Pancreas (tissue), 10 donors: ENCODE data around the gene FCF1. TPM values are rescaled to one million over a fixed set of nuclear protein-coding genes. Genes with fewer than 3 reads are reported as not detected.

ENCODE experiments used
- ATAC-seq, 4 donors: fragments of 200-7000 bp; cut with Tn5 transposase; one replicate each; pipeline versions ENCODE4 v1.8.0 to v1.9.1; 2020; ENCODE audit warnings: mild to moderate bottlenecking in 4 of 4, moderate library complexity in 4 of 4
- DNase-seq, 6 donors: peaks; one replicate each; pipeline ENCODE4 v3.0.0-alpha.2; 2020
- FAIRE-seq: peaks from 2 replicates; lab custom pipeline; 2012; peaks lifted over from hg19 to GRCh38; lab: Jason Lieb, UNC
- H3K27ac ChIP-seq, 4 donors: fragments of 200-600 bp; sonication (generic); 1 replicate in 3 of 4; 2 replicates in 1 of 4; pipeline versions ENCODE4 v1.5.0 to v1.8.0; 2020
- H3K27me3 ChIP-seq, 4 donors: fragments of 200-600 bp; one replicate each; pipeline ENCODE4 v1.8.0; 2021
- H3K36me3 ChIP-seq, 3 donors: fragments of 200-600 bp; sonication (generic) in 1 of 3; one replicate each; pipeline versions ENCODE4 v1.5.0 to v1.8.0; 2020 to 2021
- H3K4me1 ChIP-seq, 3 donors: fragments of 200-600 bp; one replicate each; pipeline ENCODE4 v1.8.0; 2021
- H3K4me3 ChIP-seq, 4 donors: fragments of 200-600 bp; sonication (generic) in 2 of 4; one replicate each; pipeline versions ENCODE4 v1.5.0 to v1.8.0; 2020 to 2021
- H3K9me3 ChIP-seq, 4 donors: fragments of 200-600 bp; one replicate each; pipeline ENCODE4 v1.8.0; 2021
- CTCF ChIP-seq, 4 donors: fragments of 200-600 bp; sonication (generic) in 3 of 4; IDR thresholded peaks; one replicate each; pipeline versions ENCODE4 v1.5.0 to v1.8.0; 2021; ENCODE audit warnings: antibody characterized with exemption in 4 of 4
- WGBS, 2 donors: extraction: QIAGEN DNeasy Blood & Tissue Kit; methylation state at CpG; one replicate each; pipeline ENCODE4 v1.1.7; 2013; 5-methylcytosine and 5-hydroxymethylcytosine counted together
- intact Hi-C, 3 donors: fragments of 100-400 bp; cut with DNase I; formaldehyde crosslinking; loops; one replicate each; pipeline versions ENCODE4 v1.11.1 to v1.14.2; 2022
- polyA plus RNA-seq, 2 donors: library from polyadenylated mRNA; stranded (reverse); fragments of 200-250 nt; gene quantifications; one replicate each; pipeline ENCODE4 v1.2.3, GENCODE V29; 2013
- total RNA-seq, 6 donors: library from RNA; stranded (reverse); fragmentation: NEBNext Ultra II Directional in 4 of 6; extraction: Animal tissue kit (Norgen Biotek cat#: 25700) in 4 of 6; gene quantifications; one replicate each; pipeline versions ENCODE4 v1.2.1 to v1.2.4, GENCODE V29; 2021 to 2023
- donor health status: healthy with polysubstance abuse.
- donor health status: DM: no; HTN: no; CAD: no; lungs with moderate emphysema.
- donor health status: DM: no; HTN: no; CAD: no.
- donor health status: control.
- donor health status: control.
- donor health status: Bipolar disorder and iron deficiency.
- donor health status: DM: yes; HTN: yes; CAD: no.
- donor health status: DM: no; HTN: no; CAD: no.
- donor health status: DM: no; HTN: no; CAD: no.
- donor health status: DM: yes; HTN: yes; CAD: no.

Gene FCF1, protein sequence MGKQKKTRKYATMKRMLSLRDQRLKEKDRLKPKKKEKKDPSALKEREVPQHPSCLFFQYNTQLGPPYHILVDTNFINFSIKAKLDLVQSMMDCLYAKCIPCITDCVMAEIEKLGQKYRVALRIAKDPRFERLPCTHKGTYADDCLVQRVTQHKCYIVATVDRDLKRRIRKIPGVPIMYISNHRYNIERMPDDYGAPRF
- 10 to 100 TPM in 5 of 6 donors, 1 to 10 TPM in 1; 8.1 to 26.9 (median 17.2) TPM for total RNA-seq
- 10 to 100 TPM in 1 of 2 donors, 1 to 10 TPM in 1; 2.5 to 12.9 TPM for polyA plus RNA-seq

- Histone ChIP-seq H3K36me3 (peaks cover 0 to 11% (median 0%) of the 10 kb centered on the region in 3 donors), H3K4me1 (peaks cover 0 to 14% (median 0%) of the 10 kb centered on the region in 3 donors), H3K4me3 (peak within 1 kb of the TSS; percentile 58 to 88 (median 68)), H3K9me3 (no peaks in the 10 kb centered on the region), H3K27ac (peak within 1 kb of the TSS; percentile 35 to 72 (median 60)), H3K27me3 (no peaks in the 10 kb centered on the region)
- DNase-seq (peak; percentile 59 to 84 (median 77)), ATAC-seq (peak; percentile 99 to 100 (median 99)), FAIRE-seq (no peak)
- TF ChIP-seq CTCF (IDR thresholded peaks at IDR 0.05), result no peak
- intact Hi-C loops, result no loop called here
- 0% methylated on average over 31 of the region's 31 CpGs for WGBS, 2 donors
These were observed at the start of gene FCF1, which contains the start of gene AREL1 for GRCh38 chr14:74712499-74713394. TSS of gene FCF1 (plus strand) at chr14:74713144. CDS start at chr14:74713198, 54 bp downstream. TSS of gene AREL1 (minus strand) at chr14:74713080. CDS start at chr14:74685615, 27,465 bp downstream.

DNA sequence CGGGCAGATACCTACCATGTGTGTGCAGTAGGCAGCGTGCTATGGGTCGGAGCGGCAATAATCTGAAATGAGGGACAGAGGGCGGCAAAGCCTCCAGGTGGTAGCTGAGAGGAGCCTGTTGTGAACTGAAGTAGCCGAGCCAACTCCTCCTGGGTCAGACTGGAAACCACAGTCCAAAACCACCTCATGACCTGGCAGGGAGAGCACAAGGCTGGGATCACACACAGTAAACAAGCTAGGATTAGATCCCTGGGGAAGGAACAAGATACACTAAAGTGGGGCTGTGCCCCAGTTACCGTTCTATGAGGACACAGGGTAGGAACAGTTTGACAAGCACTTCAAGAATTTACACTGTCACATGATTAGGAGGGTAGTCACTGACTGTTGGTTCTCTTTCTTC lies 49.1 kb upstream of the FCF1 start:
- intact Hi-C loops, result no loop called here
- TF ChIP-seq CTCF (IDR thresholded peaks at IDR 0.05), result no peak
- DNase-seq, result no peak
- H3K27ac ChIP-seq, result no peak overlapping the region
- no peaks in the 10 kb centered on the region for H3K4me1 ChIP-seq
- H3K36me3 ChIP-seq, result peaks cover 0 to 23% (median 4%) of the 10 kb centered on the region in 3 donors
- FAIRE-seq, result no peak
- ATAC-seq, result peak in 1 of 4 donors; percentile 27
- H3K9me3 ChIP-seq, result no peaks in the 10 kb centered on the region
- H3K4me3 ChIP-seq, result no peak overlapping the region
- WGBS, 2 donors, result 94 to 95% methylated on average over 7 of the region's 7 CpGs
- H3K27me3 ChIP-seq, result no peaks in the 10 kb centered on the region

DNA sequence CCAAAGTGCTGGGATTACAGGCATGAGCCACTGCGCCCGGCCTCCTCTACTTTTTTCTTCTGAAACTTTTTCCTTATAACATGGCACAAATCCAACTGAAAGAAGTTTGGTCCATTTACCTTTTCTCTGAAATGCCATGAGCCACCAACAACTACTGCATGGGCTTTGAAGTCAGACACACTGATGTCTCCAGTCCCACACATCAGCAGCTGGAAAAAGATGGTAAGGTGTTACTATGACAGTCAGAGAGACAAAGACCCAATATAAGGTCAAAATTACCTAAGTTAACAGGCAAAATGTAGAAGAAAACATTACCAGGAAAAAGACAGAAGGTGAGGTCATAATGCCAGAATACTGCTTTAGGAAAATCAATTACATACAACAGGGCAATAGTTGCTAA lies 48.2 kb upstream of the FCF1 start:
- intact Hi-C loops, result no loop called here
- DNase-seq (no peak), ATAC-seq (no peak), FAIRE-seq (no peak)
- no peak overlapping the region for H3K27ac ChIP-seq
- H3K27me3 ChIP-seq, result no peaks in the 10 kb centered on the region
- H3K4me3 ChIP-seq, result no peak overlapping the region
- peaks cover 0 to 27% (median 4%) of the 10 kb centered on the region in 3 donors for H3K36me3 ChIP-seq
- WGBS, 2 donors, result 93 to 94% methylated on average over 2 of the region's 2 CpGs
- H3K4me1 ChIP-seq, result no peaks in the 10 kb centered on the region
- no peak for TF ChIP-seq CTCF (IDR thresholded peaks at IDR 0.05)
- H3K9me3 ChIP-seq, result no peaks in the 10 kb centered on the region

DNA sequence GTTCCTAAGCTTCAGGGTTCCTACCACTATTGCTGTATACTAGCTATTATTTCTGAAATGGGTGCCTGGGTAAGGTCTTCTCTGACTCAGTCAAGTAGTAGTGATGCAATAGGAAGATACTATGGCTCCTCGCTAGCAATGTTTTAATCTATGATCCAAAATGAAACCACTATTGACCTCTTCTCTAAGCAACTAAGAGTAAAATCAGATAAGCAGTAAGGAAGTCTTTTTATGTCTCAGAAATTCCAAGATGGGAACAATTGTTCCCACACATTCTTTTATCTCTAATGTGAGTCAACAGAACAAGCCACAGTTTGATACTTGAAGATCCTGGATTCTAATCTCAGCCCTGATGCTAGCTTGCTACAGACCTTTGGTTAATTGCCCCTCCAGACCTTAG lies 45.2 kb upstream of the FCF1 start:
- FAIRE-seq, result no peak
- intact Hi-C loops, result no loop called here

More for the DNA sequence above, 45.2 kb upstream of the FCF1 start:
- H3K27me3 ChIP-seq, result no peaks in the 10 kb centered on the region
- no peak overlapping the region for H3K4me3 ChIP-seq
- H3K9me3 ChIP-seq, result no peaks in the 10 kb centered on the region
- peaks cover 0 to 27% (median 14%) of the 10 kb centered on the region in 3 donors for H3K36me3 ChIP-seq
- TF ChIP-seq CTCF (IDR thresholded peaks at IDR 0.05), result no peak
- WGBS, 2 donors, result 90 to 100% methylated on average over 1 of the region's 1 CpG
- DNase-seq, result no peak
- H3K27ac ChIP-seq, result no peak overlapping the region
- no peaks in the 10 kb centered on the region for H3K4me1 ChIP-seq
- no peak for ATAC-seq
